Keratinocyte (primary cell): Measurements from ENCODE around the gene TP53RK.

Source experiments
- CTCF ChIP-seq, 3 experiments: IDR thresholded peaks in 1 of 3; conservative IDR thresholded peaks in 1 of 3; optimal IDR thresholded peaks in 1 of 3; 2 replicates in 2 of 3; 3 replicates in 1 of 3; pipeline versions ENCODE3 to v1.5.1; 2011; ENCODE audit warnings: low read length in 3 of 3, mild to moderate bottlenecking in 3 of 3, moderate library complexity in 2 of 3, control low read depth in 1 of 3, inconsistent platforms in 1 of 3; ENCODE audit not compliant: insufficient read depth in 2 of 3; ENCODE audit errors: extremely low read depth in 1 of 3
- EZH2 ChIP-seq: IDR thresholded peaks from one replicate; pipeline ENCODE4 v1.6.1; 2012; ENCODE audit warnings: inconsistent platforms, mild to moderate bottlenecking, low read length, moderate library complexity

GRCh38 chr20:46683011-46683667 lies 6.1 kb downstream of the TP53RK start:
- TF ChIP-seq CTCF (optimal IDR thresholded peaks at IDR 0.05 in 1 of 3, IDR thresholded peaks at IDR 0.05 in 1 of 3, conservative IDR thresholded peaks at IDR 0.05 in 1 of 3; ENCODE audit: extremely low read depth in 1 of 3, insufficient read depth in 2 of 3, low read length in 3 of 3) (no peak), EZH2 (no peak)
